KMS-11 (cell line): Measurements from ENCODE around the gene PCDHA9.
"Not testable (repeated sequence)": the region's sequence is repeated elsewhere in the genome, so short reads cannot be mapped to it uniquely, and the experiment has no call there.

Source experiments
- H2AFZ ChIP-seq: fragments of 200-600 bp; sonication (generic); 2 replicates; pipeline ENCODE4 v1.6.1; 2016; ENCODE audit warnings: antibody characterized with exemption, mixed run types, low read depth
- H3K27ac ChIP-seq: fragments of 200-600 bp; sonication (generic); 2 replicates; pipeline ENCODE4 v1.6.1; 2016; ENCODE audit warnings: mild to moderate bottlenecking, mixed run types
- H3K27me3 ChIP-seq: fragments of 200-600 bp; sonication (generic); 2 replicates; pipeline ENCODE4 v1.6.1; 2017; ENCODE audit warnings: mild to moderate bottlenecking, low read depth, mixed run types, moderate library complexity; ENCODE audit not compliant: insufficient read depth
- H3K36me3 ChIP-seq: fragments of 200-600 bp; sonication (generic); 2 replicates; pipeline ENCODE4 v1.6.1; 2017; ENCODE audit warnings: mild to moderate bottlenecking, mixed run types; ENCODE audit not compliant: insufficient read depth
- H3K4me1 ChIP-seq: fragments of 200-600 bp; sonication (generic); 2 replicates; pipeline ENCODE4 v1.6.1; 2016; ENCODE audit warnings: mild to moderate bottlenecking, low read depth, mixed run types; ENCODE audit not compliant: poor library complexity, severe bottlenecking
- H3K4me2 ChIP-seq: fragments of 200-600 bp; sonication (generic); 2 replicates; pipeline ENCODE4 v1.7.0; 2016; ENCODE audit warnings: mild to moderate bottlenecking, mixed run types
- H3K4me3 ChIP-seq: fragments of 200-600 bp; sonication (generic); IDR thresholded peaks from 2 replicates; pipeline ENCODE4 v1.6.1; 2017; ENCODE audit warnings: low read depth, low read length, mixed read lengths; ENCODE audit not compliant: insufficient read depth
- H3K79me2 ChIP-seq: fragments of 200-600 bp; sonication (generic); 2 replicates; pipeline ENCODE4 v1.6.1; 2016; ENCODE audit warnings: low read depth, mixed run types; ENCODE audit not compliant: insufficient read depth
- H3K9ac ChIP-seq: fragments of 200-600 bp; sonication (generic); 2 replicates; pipeline ENCODE4 v1.6.1; 2016; ENCODE audit warnings: mild to moderate bottlenecking, mixed run types
- H4K20me1 ChIP-seq: fragments of 200-600 bp; sonication (generic); 2 replicates; pipeline ENCODE4 v1.6.1; 2016; ENCODE audit warnings: mild to moderate bottlenecking, mixed run types; ENCODE audit not compliant: insufficient read depth
- TF ChIP-seq, protein P1 (sequence below): fragments of 200-600 bp; sonication (generic); conservative IDR thresholded peaks from 2 replicates; pipeline ENCODE4 v1.6.1; 2017; ENCODE audit warnings: low read depth, mild to moderate bottlenecking, antibody characterized with exemption, low read length, moderate library complexity, mixed read lengths

The PCDHA9 gene

DNA sequence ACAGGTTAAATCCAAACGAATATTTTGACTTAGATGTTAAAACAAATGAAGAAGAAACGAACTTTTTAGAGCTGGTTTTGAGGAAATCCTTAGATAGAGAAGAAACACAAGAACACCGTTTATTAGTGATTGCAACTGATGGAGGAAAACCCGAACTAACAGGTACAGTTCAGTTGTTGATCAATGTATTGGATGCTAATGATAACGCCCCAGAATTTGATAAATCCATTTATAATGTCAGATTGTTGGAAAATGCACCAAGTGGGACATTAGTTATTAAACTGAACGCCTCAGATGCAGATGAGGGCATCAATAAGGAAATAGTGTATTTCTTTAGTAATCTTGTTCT is 25.9 kb upstream of the PCDHA9 start:
- Histone ChIP-seq H3K79me2 (no peaks in the 10 kb centered on the region), H3K27ac (no peak overlapping the region), H3K9ac (no peak overlapping the region), H4K20me1 (no peaks in the 10 kb centered on the region), H3K4me2 (no peak overlapping the region), H3K4me3 (no peak overlapping the region), H2AFZ (no peak overlapping the region), H3K36me3 (no peaks in the 10 kb centered on the region), H3K27me3 (no peaks in the 10 kb centered on the region), H3K4me1 (no peaks in the 10 kb centered on the region)
- TF ChIP-seq, protein P1, sequence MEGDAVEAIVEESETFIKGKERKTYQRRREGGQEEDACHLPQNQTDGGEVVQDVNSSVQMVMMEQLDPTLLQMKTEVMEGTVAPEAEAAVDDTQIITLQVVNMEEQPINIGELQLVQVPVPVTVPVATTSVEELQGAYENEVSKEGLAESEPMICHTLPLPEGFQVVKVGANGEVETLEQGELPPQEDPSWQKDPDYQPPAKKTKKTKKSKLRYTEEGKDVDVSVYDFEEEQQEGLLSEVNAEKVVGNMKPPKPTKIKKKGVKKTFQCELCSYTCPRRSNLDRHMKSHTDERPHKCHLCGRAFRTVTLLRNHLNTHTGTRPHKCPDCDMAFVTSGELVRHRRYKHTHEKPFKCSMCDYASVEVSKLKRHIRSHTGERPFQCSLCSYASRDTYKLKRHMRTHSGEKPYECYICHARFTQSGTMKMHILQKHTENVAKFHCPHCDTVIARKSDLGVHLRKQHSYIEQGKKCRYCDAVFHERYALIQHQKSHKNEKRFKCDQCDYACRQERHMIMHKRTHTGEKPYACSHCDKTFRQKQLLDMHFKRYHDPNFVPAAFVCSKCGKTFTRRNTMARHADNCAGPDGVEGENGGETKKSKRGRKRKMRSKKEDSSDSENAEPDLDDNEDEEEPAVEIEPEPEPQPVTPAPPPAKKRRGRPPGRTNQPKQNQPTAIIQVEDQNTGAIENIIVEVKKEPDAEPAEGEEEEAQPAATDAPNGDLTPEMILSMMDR, result no peak

DNA sequence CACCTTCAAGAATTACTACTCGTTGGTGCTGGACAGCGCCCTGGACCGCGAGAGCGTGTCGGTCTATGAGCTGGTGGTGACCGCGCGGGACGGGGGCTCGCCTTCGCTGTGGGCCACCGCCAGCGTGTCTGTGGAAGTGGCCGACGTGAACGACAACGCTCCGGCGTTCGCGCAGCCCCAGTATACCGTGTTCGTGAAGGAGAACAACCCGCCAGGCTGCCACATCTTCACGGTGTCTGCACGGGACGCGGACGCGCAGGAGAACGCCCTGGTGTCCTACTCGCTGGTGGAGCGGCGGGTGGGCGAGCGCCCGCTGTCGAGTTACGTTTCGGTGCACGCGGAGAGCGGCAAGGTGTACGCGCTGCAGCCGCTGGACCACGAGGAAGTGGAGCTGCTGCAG is 25.2 kb upstream of the PCDHA9 start:
- not testable (repeated sequence) for H4K20me1 ChIP-seq

DNA sequence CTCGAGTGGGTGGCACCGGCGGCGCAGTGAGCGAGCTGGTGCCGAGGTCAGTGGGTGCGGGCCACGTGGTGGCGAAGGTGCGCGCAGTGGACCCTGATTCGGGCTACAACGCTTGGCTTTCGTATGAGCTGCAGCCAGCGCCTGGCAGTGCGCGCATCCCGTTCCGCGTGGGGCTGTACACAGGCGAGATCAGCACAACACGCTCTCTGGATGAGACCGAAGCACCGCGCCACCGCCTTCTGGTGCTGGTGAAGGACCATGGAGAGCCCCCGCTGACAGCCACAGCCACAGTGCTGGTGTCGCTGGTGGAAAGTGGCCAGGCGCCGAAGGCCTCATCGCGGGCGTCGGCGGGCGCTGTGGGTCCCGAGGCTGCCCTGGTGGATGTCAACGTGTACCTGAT is 24.7 kb upstream of the PCDHA9 start:
- Histone ChIP-seq H3K36me3 (no peaks in the 10 kb centered on the region), H3K4me3 (no peak overlapping the region), H3K27ac (no peak overlapping the region), H3K4me1 (no peaks in the 10 kb centered on the region), H3K4me2 (no peak overlapping the region), H3K9ac (no peak overlapping the region), H2AFZ (no peak overlapping the region), H4K20me1 (no peaks in the 10 kb centered on the region), H3K27me3 (no peaks in the 10 kb centered on the region), H3K79me2 (no peaks in the 10 kb centered on the region)
- TF ChIP-seq, protein P1, result no peak

More for the DNA sequence above, 25.2 kb upstream of the PCDHA9 start:
- not testable (repeated sequence) for H3K36me3 ChIP-seq, H2AFZ ChIP-seq, H3K9ac ChIP-seq, H3K27me3 ChIP-seq, H3K4me1 ChIP-seq, H3K79me2 ChIP-seq, H3K4me3 ChIP-seq, H3K27ac ChIP-seq, H3K4me2 ChIP-seq

DNA sequence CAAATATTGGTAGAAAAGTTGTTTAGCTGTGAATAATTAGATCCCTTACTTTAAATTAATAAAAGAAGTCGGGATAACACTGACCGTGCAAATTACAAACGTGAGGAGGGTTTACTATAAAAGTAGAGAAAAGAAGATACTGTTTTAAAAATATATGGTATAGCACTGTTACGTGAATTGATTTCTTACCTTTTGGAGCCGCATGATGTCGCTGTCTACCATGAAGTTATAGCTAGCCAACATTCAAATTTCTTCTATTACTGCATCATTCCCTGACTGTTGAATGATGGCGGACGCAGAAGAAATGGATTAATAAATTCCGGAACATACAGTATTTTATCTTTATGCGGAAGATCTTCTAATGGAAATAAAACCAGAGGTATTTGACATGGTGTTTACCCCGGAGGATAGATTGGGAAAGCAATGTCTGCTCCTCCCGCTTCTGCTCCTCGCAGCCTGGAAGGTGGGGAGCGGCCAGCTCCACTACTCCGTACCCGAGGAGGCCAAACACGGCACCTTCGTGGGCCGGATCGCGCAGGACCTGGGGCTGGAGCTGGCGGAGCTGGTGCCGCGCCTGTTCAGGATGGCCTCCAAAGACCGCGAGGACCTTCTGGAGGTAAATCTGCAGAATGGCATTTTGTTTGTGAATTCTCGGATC is 20.3 kb upstream of the PCDHA9 start, which contains the start of gene PCDHA6:
Gene PCDHA6 (plus strand): TSS at position 257 of the 658 bp plus-strand sequence. CDS start 132 bp downstream, at position 389.
- Histone ChIP-seq H3K9ac (no peak within 1 kb of the TSS), H3K4me3 (no peak within 1 kb of the TSS), H4K20me1 (no peaks in the 10 kb centered on the region), H3K4me1 (no peaks in the 10 kb centered on the region), H3K36me3 (no peaks in the 10 kb centered on the region), H3K27ac (no peak within 1 kb of the TSS), H3K79me2 (no peaks in the 10 kb centered on the region), H2AFZ (no peak within 1 kb of the TSS), H3K27me3 (no peaks in the 10 kb centered on the region), H3K4me2 (no peak within 1 kb of the TSS)
- TF ChIP-seq, protein P1, result no peak

DNA sequence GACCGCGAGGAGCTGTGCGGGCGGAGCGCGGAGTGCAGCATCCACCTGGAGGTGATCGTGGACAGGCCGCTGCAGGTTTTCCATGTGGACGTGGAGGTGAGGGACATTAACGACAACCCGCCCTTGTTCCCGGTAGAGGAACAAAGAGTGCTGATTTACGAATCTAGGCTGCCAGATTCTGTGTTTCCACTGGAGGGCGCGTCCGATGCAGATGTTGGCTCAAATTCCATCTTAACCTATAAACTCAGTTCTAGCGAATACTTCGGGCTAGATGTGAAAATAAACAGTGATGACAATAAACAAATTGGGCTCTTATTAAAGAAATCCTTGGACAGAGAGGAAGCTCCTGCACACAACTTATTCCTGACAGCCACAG is 19.8 kb upstream of the PCDHA9 start:
- TF ChIP-seq, protein P1, result no peak

DNA sequence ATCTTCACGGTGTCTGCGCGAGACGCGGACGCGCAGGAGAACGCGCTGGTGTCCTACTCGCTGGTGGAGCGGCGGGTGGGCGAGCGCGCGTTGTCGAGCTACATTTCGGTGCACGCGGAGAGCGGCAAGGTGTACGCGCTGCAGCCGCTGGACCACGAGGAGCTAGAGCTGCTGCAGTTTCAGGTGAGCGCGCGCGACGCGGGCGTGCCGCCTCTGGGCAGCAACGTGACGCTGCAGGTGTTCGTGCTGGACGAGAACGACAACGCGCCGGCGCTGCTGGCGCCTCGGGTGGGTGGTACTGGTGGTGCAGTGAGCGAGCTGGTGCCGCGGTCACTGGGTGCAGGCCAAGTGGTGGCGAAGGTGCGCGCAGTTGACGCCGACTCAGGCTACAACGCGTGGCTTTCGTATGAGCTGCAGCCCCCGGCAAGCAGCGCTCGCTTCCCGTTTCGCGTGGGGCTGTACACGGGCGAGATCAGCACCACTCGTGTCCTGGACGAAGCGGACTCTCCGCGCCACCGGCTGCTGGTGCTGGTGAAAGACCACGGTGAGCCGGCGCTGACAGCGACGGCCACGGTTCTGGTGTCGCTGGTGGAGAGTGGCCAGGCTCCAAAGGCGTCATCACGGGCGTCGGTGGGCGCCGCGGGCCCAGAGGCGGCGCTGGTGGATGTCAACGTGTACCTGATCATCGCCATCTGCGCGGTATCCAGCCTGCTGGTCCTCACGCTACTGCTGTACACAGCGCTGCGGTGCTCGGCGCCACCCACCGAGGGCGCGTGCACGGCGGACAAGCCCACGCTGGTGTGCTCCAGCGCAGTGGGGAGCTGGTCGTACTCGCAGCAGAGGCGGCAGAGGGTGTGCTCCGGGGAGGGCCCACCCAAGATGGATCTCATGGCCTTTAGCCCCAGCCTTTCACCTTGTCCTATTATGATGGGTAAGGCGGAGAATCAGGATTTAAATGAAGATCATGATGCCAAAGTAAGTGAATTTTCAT is 18.4 kb upstream of the PCDHA9 start:
- H3K79me2 ChIP-seq, H3K9ac ChIP-seq, H3K36me3 ChIP-seq: not testable (repeated sequence)

More for the DNA sequence above, 19.8 kb upstream of the PCDHA9 start:
- no peak overlapping the region for H3K9ac ChIP-seq
- no peak overlapping the region for H3K4me2 ChIP-seq
- H3K4me1 ChIP-seq, result no peaks in the 10 kb centered on the region
- H2AFZ ChIP-seq, result no peak overlapping the region
- H4K20me1 ChIP-seq, result no peaks in the 10 kb centered on the region
- H3K36me3 ChIP-seq, result no peaks in the 10 kb centered on the region
- H3K79me2 ChIP-seq, result no peaks in the 10 kb centered on the region
- no peak overlapping the region for H3K4me3 ChIP-seq
- H3K27ac ChIP-seq, result no peak overlapping the region
- no peaks in the 10 kb centered on the region for H3K27me3 ChIP-seq

More for the DNA sequence above, 18.4 kb upstream of the PCDHA9 start:
- H3K27ac ChIP-seq, H2AFZ ChIP-seq, H3K4me2 ChIP-seq, H3K4me1 ChIP-seq, H3K27me3 ChIP-seq, H3K4me3 ChIP-seq, H4K20me1 ChIP-seq: not testable (repeated sequence)
